Endodermal cell (in vitro differentiated cells): ENCODE data around the gene RFWD3. TPM values are rescaled to one million over a fixed set of nuclear protein-coding genes. Genes with fewer than 3 reads are reported as not detected.

Source experiments
- DNase-seq: peaks from one replicate; pipeline ENCODE4 v3.0.0-alpha.2; 2017
- H3K27ac ChIP-seq: 2 replicates; pipeline ENCODE4 v1.5.1; 2013; ENCODE audit warnings: mild to moderate bottlenecking, low read depth, low read length, moderate library complexity
- H3K27me3 ChIP-seq: 2 replicates; pipeline ENCODE4 v1.6.1; 2013; ENCODE audit warnings: mild to moderate bottlenecking, low read length, moderate library complexity; ENCODE audit not compliant: insufficient read depth, control insufficient read depth, poor library complexity, severe bottlenecking
- H3K36me3 ChIP-seq: 2 replicates; pipeline ENCODE4 v1.7.0; 2013; ENCODE audit warnings: mild to moderate bottlenecking, low read length, moderate library complexity; ENCODE audit not compliant: control insufficient read depth, insufficient read depth
- H3K4me1 ChIP-seq: one replicate; pipeline ENCODE4 v1.7.0; 2013; ENCODE audit warnings: low read length; ENCODE audit not compliant: control insufficient read depth, insufficient read depth
- H3K4me3 ChIP-seq: 2 replicates; pipeline ENCODE4 v1.5.1; 2013; ENCODE audit warnings: mild to moderate bottlenecking, low read length, moderate library complexity
- H3K9ac ChIP-seq: 2 replicates; pipeline ENCODE4 v1.6.1; 2013; ENCODE audit warnings: mild to moderate bottlenecking, low read length, moderate library complexity; ENCODE audit not compliant: poor library complexity, severe bottlenecking; ENCODE audit errors: extremely low read depth
- H3K9me3 ChIP-seq: 2 replicates; pipeline ENCODE4 v1.6.1; 2013; ENCODE audit warnings: mild to moderate bottlenecking, low read length, moderate library complexity; ENCODE audit not compliant: control insufficient read depth
- H3K27ac Mint-ChIP-seq: 2 replicates; pipeline ENCODE4 v1.8.0; 2020; ENCODE audit warnings: mixed read lengths
- H3K27me3 Mint-ChIP-seq: 2 replicates; pipeline ENCODE4 v1.8.0; 2021; ENCODE audit warnings: mild to moderate bottlenecking, mixed read lengths; ENCODE audit not compliant: insufficient read depth
- H3K36me3 Mint-ChIP-seq: 2 replicates; pipeline ENCODE4 v1.8.0; 2020; ENCODE audit warnings: low read depth, mixed read lengths
- H3K4me1 Mint-ChIP-seq: 2 replicates; pipeline ENCODE4 v1.8.0; 2020; ENCODE audit warnings: mixed read lengths
- H3K4me3 Mint-ChIP-seq: 2 replicates; pipeline ENCODE4 v1.8.0; 2020; ENCODE audit warnings: mild to moderate bottlenecking, moderate library complexity, mixed read lengths
- H3K9me3 Mint-ChIP-seq: 2 replicates; pipeline ENCODE4 v1.8.0; 2020; ENCODE audit warnings: mild to moderate bottlenecking, mixed read lengths
- CTCF ChIP-seq: fragments of 200-600 bp; sonication (generic); conservative IDR thresholded peaks from 2 replicates; pipeline ENCODE4 v1.5.0; 2021; ENCODE audit warnings: antibody characterized with exemption, mild to moderate bottlenecking
- WGBS, 2 experiments: methylation state at CpG; one replicate each; pipeline versions ENCODE4 v1.1.5 to v1.1.7; 2013; ENCODE audit warnings: missing lambda C conversion rate in 2 of 2, mixed read lengths in 1 of 2; ENCODE audit not compliant: insufficient coverage in 1 of 2, insufficient read length in 1 of 2; 5-methylcytosine and 5-hydroxymethylcytosine counted together
- total RNA-seq, 2 donors: library from RNA; stranded (reverse); fragmentation: NEBNext Ultra II Directional in 1 of 2; extraction: Animal tissue kit (Norgen Biotek cat#: 25700) in 1 of 2; gene quantifications; 2 replicates in 1 of 2; 3 replicates in 1 of 2; pipeline ENCODE4 v1.2.1, GENCODE V29; 2021

The RFWD3 gene
- total RNA-seq, 2 donors from 2014 or later: 81.7 to 97.7 TPM

- Histone ChIP-seq H3K9me3 (no peaks in the 10 kb centered on the region), H3K27me3 (peaks cover 14% of the 10 kb centered on the region), H3K36me3 (no peaks in the 10 kb centered on the region), H3K4me3 (peak overlapping the region; percentile 84), H3K4me1 (no peaks in the 10 kb centered on the region), H3K9ac (no peak overlapping the region), H3K27ac (no peak overlapping the region)
- WGBS, 2 experiments: 51 to 65% methylated on average over 13 to 19 of the region's 19 CpGs
- no peaks in the 10 kb centered on the region for H3K9me3 Mint-ChIP-seq
- no peak for TF ChIP-seq CTCF
- H3K4me1 Mint-ChIP-seq: peaks cover 13% of the 10 kb centered on the region
- H3K27ac Mint-ChIP-seq: peak overlapping the region; percentile 64
- peaks cover 22% of the 10 kb centered on the region for H3K27me3 Mint-ChIP-seq
- H3K36me3 Mint-ChIP-seq: no peaks in the 10 kb centered on the region
- H3K4me3 Mint-ChIP-seq: peak overlapping the region; percentile 62
- peak; percentile 90 for DNase-seq
Measured at GRCh38 chr16:74695450-74696422, 29.1 kb upstream of the RFWD3 start.

- WGBS, 2 experiments: 92 to 100% methylated on average over 2 to 10 of the region's 10 CpGs
- Mint-ChIP-seq H3K27me3 (no peaks in the 10 kb centered on the region), H3K36me3 (no peaks in the 10 kb centered on the region), H3K9me3 (no peaks in the 10 kb centered on the region), H3K4me1 (peaks cover 4% of the 10 kb centered on the region), H3K4me3 (no peak overlapping the region), H3K27ac (no peak overlapping the region)
- Histone ChIP-seq H3K36me3 (no peaks in the 10 kb centered on the region), H3K4me3 (no peak overlapping the region), H3K4me1 (no peaks in the 10 kb centered on the region), H3K9ac (no peak overlapping the region), H3K9me3 (no peaks in the 10 kb centered on the region), H3K27me3 (no peaks in the 10 kb centered on the region), H3K27ac (no peak overlapping the region)
- no peak for TF ChIP-seq CTCF
- DNase-seq: no peak
Measured at GRCh38 chr16:74691093-74691855, 24.6 kb upstream of the RFWD3 start.

DNA sequence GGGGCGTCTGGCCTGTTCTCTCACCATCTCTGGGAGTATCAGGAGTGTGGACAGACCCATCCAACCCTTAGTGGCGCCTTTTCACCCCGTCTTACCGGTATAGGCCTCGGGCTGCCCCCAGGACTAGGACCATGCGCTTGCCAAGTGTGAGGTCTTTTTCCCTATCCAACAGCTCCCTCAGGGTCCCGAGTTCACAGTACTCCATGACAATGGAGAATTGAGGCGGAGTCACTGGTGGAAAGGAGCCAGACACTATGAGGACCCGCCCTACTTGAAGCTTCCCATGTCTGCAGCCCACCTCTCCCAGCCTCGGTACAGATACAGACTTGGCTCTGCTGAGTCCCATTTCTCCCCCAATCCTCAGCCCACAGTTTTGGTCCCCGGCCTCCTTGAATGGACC, 15.9 kb upstream of the RFWD3 start:
- no peak for DNase-seq
- Histone ChIP-seq H3K9ac (no peak overlapping the region), H3K9me3 (no peaks in the 10 kb centered on the region), H3K27me3 (no peaks in the 10 kb centered on the region), H3K4me3 (no peak overlapping the region), H3K36me3 (no peaks in the 10 kb centered on the region), H3K4me1 (peaks cover 4% of the 10 kb centered on the region), H3K27ac (no peak overlapping the region)
- Mint-ChIP-seq H3K4me1 (peaks cover 5% of the 10 kb centered on the region), H3K27me3 (no peaks in the 10 kb centered on the region), H3K36me3 (no peaks in the 10 kb centered on the region), H3K4me3 (no peak overlapping the region), H3K9me3 (no peaks in the 10 kb centered on the region), H3K27ac (no peak overlapping the region)
- no peak for TF ChIP-seq CTCF
- 83 to 98% methylated on average over 6 to 11 of the region's 11 CpGs for WGBS, 2 experiments
